Rectal smooth muscle tissue (tissue), 1 donor: ENCODE measurements around the gene ATL2.

Experiments
- H3K27ac ChIP-seq: one replicate; pipeline ENCODE4 v1.7.0; 2013; ENCODE audit warnings: low read depth, low read length, inconsistent platforms
- H3K27me3 ChIP-seq: one replicate; pipeline ENCODE4 v1.7.0; 2013; ENCODE audit warnings: low read length; ENCODE audit not compliant: control insufficient read depth, insufficient read depth
- H3K36me3 ChIP-seq: one replicate; pipeline ENCODE4 v1.7.0; 2013; ENCODE audit warnings: low read length; ENCODE audit not compliant: control insufficient read depth, insufficient read depth
- H3K4me1 ChIP-seq: one replicate; pipeline ENCODE4 v1.7.0; 2013; ENCODE audit warnings: low read length; ENCODE audit not compliant: control insufficient read depth, insufficient read depth
- H3K4me3 ChIP-seq: one replicate; pipeline ENCODE4 v1.7.0; 2013; ENCODE audit warnings: low read length
- H3K9ac ChIP-seq: one replicate; pipeline ENCODE4 v1.7.0; 2013; ENCODE audit warnings: low read length

ATL2 gene

GRCh38 chr2:38277245-38278116 is 99.6 kb downstream of the ATL2 start:
- H3K4me1 ChIP-seq: peaks cover 2% of the 10 kb centered on the region
- no peaks in the 10 kb centered on the region for H3K27me3 ChIP-seq
- H3K4me3 ChIP-seq: no peak overlapping the region
- no peaks in the 10 kb centered on the region for H3K36me3 ChIP-seq
- H3K27ac ChIP-seq: no peak overlapping the region
- H3K9ac ChIP-seq: no peak overlapping the region

- H3K4me1 ChIP-seq: peaks cover 2% of the 10 kb centered on the region
- H3K27ac ChIP-seq: no peak overlapping the region
- no peak overlapping the region for H3K9ac ChIP-seq
- H3K27me3 ChIP-seq: no peaks in the 10 kb centered on the region
- H3K4me3 ChIP-seq: no peak overlapping the region
- H3K36me3 ChIP-seq: no peaks in the 10 kb centered on the region
Measured at GRCh38 chr2:38274286-38275276, 102.5 kb downstream of the ATL2 start.

GRCh38 chr2:38271697-38272096 is 105.4 kb downstream of the ATL2 start:
- Histone ChIP-seq H3K4me1 (peaks cover 2% of the 10 kb centered on the region), H3K9ac (no peak overlapping the region), H3K4me3 (no peak overlapping the region), H3K27ac (no peak overlapping the region), H3K36me3 (no peaks in the 10 kb centered on the region), H3K27me3 (no peaks in the 10 kb centered on the region)

- Histone ChIP-seq H3K4me1 (no peaks in the 10 kb centered on the region), H3K27ac (no peak overlapping the region), H3K36me3 (no peaks in the 10 kb centered on the region), H3K9ac (no peak overlapping the region), H3K4me3 (no peak overlapping the region), H3K27me3 (no peaks in the 10 kb centered on the region)
Measured at GRCh38 chr2:38269421-38269820, 107.7 kb downstream of the ATL2 start.

- Histone ChIP-seq H3K27ac (no peak overlapping the region), H3K27me3 (no peaks in the 10 kb centered on the region), H3K4me1 (no peaks in the 10 kb centered on the region), H3K4me3 (no peak overlapping the region), H3K36me3 (no peaks in the 10 kb centered on the region), H3K9ac (no peak overlapping the region)
Measured at GRCh38 chr2:38268691-38269327, 108.3 kb downstream of the ATL2 start.

GRCh38 chr2:38268001-38268400 is 109.1 kb downstream of the ATL2 start:
- no peak overlapping the region for H3K27ac ChIP-seq
- no peak overlapping the region for H3K9ac ChIP-seq
- no peak overlapping the region for H3K4me3 ChIP-seq
- H3K36me3 ChIP-seq: no peaks in the 10 kb centered on the region
- H3K4me1 ChIP-seq: no peaks in the 10 kb centered on the region
- no peaks in the 10 kb centered on the region for H3K27me3 ChIP-seq

GRCh38 chr2:38267270-38267925 is 109.7 kb downstream of the ATL2 start:
- Histone ChIP-seq H3K4me1 (no peaks in the 10 kb centered on the region), H3K27ac (no peak overlapping the region), H3K4me3 (no peak overlapping the region), H3K9ac (no peak overlapping the region), H3K27me3 (no peaks in the 10 kb centered on the region), H3K36me3 (no peaks in the 10 kb centered on the region)

- Histone ChIP-seq H3K4me1 (no peaks in the 10 kb centered on the region), H3K27me3 (no peaks in the 10 kb centered on the region), H3K4me3 (no peak overlapping the region), H3K27ac (no peak overlapping the region), H3K9ac (no peak overlapping the region), H3K36me3 (no peaks in the 10 kb centered on the region)
Measured at GRCh38 chr2:38266382-38267061, 110.6 kb downstream of the ATL2 start.

- H3K36me3 ChIP-seq: no peaks in the 10 kb centered on the region
- no peak overlapping the region for H3K4me3 ChIP-seq
- H3K4me1 ChIP-seq: no peaks in the 10 kb centered on the region
- no peak overlapping the region for H3K27ac ChIP-seq
- no peak overlapping the region for H3K9ac ChIP-seq
- H3K27me3 ChIP-seq: no peaks in the 10 kb centered on the region
Measured at GRCh38 chr2:38265461-38265860, 111.6 kb downstream of the ATL2 start.

GRCh38 chr2:38264396-38265221 is 112.5 kb downstream of the ATL2 start:
- H3K27me3 ChIP-seq: no peaks in the 10 kb centered on the region

GRCh38 chr2:38263293-38263692 is 113.8 kb downstream of the ATL2 start:
- H3K9ac ChIP-seq: no peak overlapping the region
- H3K4me1 ChIP-seq: no peaks in the 10 kb centered on the region
- H3K27ac ChIP-seq: no peak overlapping the region
- no peaks in the 10 kb centered on the region for H3K36me3 ChIP-seq
- no peak overlapping the region for H3K4me3 ChIP-seq
- no peaks in the 10 kb centered on the region for H3K27me3 ChIP-seq

More at GRCh38 chr2:38264396-38265221, 112.5 kb downstream of the ATL2 start:
- Histone ChIP-seq H3K4me1 (no peaks in the 10 kb centered on the region), H3K36me3 (no peaks in the 10 kb centered on the region), H3K4me3 (no peak overlapping the region), H3K27ac (no peak overlapping the region), H3K9ac (no peak overlapping the region)
